Inflammatory macrophage treated with lipopolysaccharide for 1 hour (primary cell): Measurements from ENCODE around the gene PRCP.

Source experiments
- DNase-seq, 2 donors: peaks; one replicate each; pipeline ENCODE4 v3.0.0-alpha.2; 2020 to 2022

Gene PRCP

GRCh38 chr11:82826526-82826925 is 73.7 kb downstream of the PRCP start:
- DNase-seq, result no peak

GRCh38 chr11:82823647-82824619 is 76.3 kb downstream of the PRCP start:
- peak; percentile 3 to 7 for DNase-seq

DNA sequence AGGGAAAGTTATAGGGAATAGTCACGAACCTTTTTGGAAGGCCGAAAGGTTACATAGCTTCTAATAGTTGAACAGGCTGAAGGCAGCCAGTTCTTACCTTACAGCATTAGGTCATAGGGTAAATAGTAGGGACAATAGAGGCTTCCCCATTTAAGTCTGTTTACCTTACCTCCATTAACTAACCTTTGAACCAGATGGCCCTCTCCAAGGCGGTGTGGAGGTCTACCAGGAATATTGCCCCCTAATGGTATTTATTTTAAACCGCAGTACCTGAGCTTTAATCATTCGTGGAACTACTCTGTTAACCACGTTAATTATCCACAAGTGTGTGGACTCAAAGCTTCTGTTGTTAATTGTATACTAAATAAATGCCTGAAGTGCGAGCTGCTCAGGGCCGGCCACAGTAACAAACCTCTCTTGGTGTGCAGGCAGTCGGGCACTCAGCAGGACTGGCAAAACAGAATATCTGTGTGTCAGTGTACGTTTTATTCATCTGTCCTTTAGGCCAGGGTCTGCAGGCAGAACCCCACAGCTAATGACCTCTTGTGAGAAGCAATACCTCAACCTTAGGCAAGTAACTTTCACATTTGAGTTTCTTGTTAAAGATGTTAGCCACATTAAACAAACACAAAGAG is 81.7 kb downstream of the PRCP start:
- no peak for DNase-seq

DNA sequence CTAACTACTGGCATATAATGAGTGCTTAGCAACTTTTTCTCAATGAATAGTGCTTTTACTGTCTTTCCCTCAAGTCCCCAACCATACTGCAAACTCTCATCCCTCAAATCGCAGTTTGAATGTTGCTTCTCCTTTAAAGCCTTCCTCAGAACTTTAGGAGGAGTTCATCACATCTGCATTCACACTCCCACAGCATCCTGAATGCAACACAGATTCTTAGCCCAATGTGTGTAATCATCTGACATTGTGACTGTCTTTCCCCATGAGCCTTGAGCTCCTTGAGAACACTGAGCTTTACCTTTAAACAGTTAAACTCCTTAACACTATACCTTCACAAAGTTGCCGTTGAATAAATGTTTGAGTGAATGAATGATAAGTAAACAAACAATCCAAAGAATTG is 84.8 kb downstream of the PRCP start:
- peak; percentile 40 to 51 for DNase-seq

GRCh38 chr11:82814379-82814778 is 85.9 kb downstream of the PRCP start:
- no peak for DNase-seq

GRCh38 chr11:82811369-82811768 is 88.9 kb downstream of the PRCP start:
- DNase-seq, result no peak

GRCh38 chr11:82810738-82811137 is 89.5 kb downstream of the PRCP start:
- no peak for DNase-seq

GRCh38 chr11:82810326-82810725 is 89.9 kb downstream of the PRCP start:
- DNase-seq, result no peak

GRCh38 chr11:82807646-82808045 is 92.6 kb downstream of the PRCP start:
- no peak for DNase-seq

- DNase-seq, result no peak
These were observed 97.5 kb downstream of the PRCP start for GRCh38 chr11:82802710-82803109.

- no peak for DNase-seq
These were observed 103.0 kb downstream of the PRCP start for GRCh38 chr11:82796998-82797961.

- no peak for DNase-seq
These were observed 105.7 kb downstream of the PRCP start for GRCh38 chr11:82794490-82794889.

GRCh38 chr11:82792822-82793569 is 107.2 kb downstream of the PRCP start:
- no peak for DNase-seq

GRCh38 chr11:82792319-82792718 is 107.9 kb downstream of the PRCP start:
- peak in 1 of 2 donors; percentile 1 for DNase-seq

DNA sequence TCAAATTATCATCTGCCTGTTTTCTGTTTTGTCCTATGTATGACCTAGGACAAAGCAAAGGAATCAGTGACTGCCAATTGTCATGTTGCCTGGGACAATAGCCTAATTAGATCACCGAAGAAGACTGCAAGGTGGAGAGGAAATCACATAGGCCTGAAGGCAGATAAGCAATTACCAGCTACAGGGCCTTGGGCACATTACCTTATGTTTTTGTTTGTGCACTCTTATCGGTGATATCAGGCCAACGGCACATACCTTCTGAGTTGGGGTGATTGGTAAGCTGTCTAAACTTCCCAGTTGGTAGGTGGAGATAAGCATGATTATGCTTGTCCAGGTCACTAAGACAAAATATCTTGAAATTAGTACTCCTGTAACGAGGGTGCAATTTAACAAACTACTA is 108.5 kb downstream of the PRCP start:
- DNase-seq, result no peak

GRCh38 chr11:82790723-82791484 is 109.3 kb downstream of the PRCP start:
- no peak for DNase-seq

DNA sequence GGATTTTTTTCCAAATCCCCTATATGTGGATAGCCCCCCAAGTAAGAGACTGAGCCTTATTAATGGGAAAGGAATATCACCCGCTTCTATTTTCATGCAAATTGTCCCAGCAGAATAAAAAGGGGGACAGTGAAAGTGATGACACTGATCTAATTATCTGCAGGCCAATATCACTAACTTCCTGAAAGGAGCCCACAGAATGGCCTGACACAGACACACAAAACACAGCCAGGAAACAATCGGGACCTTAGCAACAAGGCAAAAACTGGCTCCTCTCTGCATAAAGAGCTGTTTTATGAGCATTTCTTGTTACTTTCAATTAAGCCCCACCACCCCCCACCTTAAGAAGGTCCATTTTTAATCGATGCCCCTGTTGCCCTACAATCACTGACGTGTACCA is 112.2 kb downstream of the PRCP start:
- no peak for DNase-seq

GRCh38 chr11:82786836-82787235 is 113.4 kb downstream of the PRCP start:
- DNase-seq, result no peak

GRCh38 chr11:82786001-82786400 is 114.2 kb downstream of the PRCP start:
- no peak for DNase-seq

- no peak for DNase-seq
These were observed 117.3 kb downstream of the PRCP start for GRCh38 chr11:82782825-82783374.

- no peak for DNase-seq
These were observed 121.5 kb downstream of the PRCP start for GRCh38 chr11:82778776-82779175.
